ENCODE data around the gene DAP.

The DAP gene

GRCh38 chr5:10709409-10709808, 51.6 kb downstream of the DAP start:
- Histone ChIP-seq H3K27me3 (replicated peaks; ENCODE audit: control insufficient read depth, insufficient read depth, low read length) (no peaks in the 10 kb centered on the region), H3K4me3 (replicated peaks; ENCODE audit: low read depth, low read length) (no peak overlapping the region), H3K36me3 (ENCODE audit: control insufficient read depth, insufficient read depth, low read length) (peaks cover 5% of the 10 kb centered on the region)
- DNase-seq (ENCODE audit: extremely low read depth, insufficient read length), result no peak
- TF ChIP-seq, protein P1, sequence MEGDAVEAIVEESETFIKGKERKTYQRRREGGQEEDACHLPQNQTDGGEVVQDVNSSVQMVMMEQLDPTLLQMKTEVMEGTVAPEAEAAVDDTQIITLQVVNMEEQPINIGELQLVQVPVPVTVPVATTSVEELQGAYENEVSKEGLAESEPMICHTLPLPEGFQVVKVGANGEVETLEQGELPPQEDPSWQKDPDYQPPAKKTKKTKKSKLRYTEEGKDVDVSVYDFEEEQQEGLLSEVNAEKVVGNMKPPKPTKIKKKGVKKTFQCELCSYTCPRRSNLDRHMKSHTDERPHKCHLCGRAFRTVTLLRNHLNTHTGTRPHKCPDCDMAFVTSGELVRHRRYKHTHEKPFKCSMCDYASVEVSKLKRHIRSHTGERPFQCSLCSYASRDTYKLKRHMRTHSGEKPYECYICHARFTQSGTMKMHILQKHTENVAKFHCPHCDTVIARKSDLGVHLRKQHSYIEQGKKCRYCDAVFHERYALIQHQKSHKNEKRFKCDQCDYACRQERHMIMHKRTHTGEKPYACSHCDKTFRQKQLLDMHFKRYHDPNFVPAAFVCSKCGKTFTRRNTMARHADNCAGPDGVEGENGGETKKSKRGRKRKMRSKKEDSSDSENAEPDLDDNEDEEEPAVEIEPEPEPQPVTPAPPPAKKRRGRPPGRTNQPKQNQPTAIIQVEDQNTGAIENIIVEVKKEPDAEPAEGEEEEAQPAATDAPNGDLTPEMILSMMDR (IDR thresholded peaks at IDR 0.05; ENCODE audit: insufficient read depth, low read length, poor library complexity, severe bottlenecking), result no peak

DNA sequence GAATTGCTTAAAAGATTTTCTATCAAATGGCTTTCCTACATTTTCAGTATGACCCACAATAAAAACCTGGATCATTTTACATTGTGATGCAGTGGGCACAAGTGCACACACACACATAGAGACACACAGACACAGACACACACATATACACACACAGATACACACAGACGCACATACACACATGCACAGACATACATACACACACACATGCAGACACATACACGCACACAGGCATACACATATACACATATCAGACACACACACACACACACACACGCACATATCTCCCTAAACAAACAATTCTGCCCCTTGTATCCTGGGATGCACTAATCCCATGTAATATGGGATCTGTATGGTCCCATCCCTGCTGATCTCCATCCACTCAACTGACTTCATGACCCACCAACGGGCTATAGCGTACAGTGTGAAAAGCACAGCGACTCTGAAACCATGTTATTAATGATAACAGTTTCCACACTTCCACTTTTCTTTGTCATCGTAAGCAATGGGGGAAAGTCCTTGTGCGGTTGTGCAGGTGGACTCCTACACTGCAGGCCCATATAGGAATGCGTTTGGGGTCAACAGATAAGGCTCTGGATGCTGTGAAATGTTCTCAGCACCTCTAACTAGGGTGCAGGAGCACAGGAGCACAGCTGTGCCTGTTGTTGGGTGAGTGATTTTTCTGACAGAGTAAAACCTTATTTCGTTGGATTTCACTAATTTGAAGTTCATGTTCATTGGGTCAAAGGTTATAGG, 52.7 kb downstream of the DAP start:
- TF ChIP-seq, protein P1 (IDR thresholded peaks at IDR 0.05; ENCODE audit: insufficient read depth, low read length, poor library complexity, severe bottlenecking), result no peak
- Histone ChIP-seq H3K27me3 (replicated peaks; ENCODE audit: control insufficient read depth, insufficient read depth, low read length) (no peaks in the 10 kb centered on the region), H3K36me3 (ENCODE audit: control insufficient read depth, insufficient read depth, low read length) (peaks cover 3% of the 10 kb centered on the region), H3K4me3 (replicated peaks; ENCODE audit: low read depth, low read length) (no peak overlapping the region)
- no peak for DNase-seq (ENCODE audit: extremely low read depth, insufficient read length)

DNA sequence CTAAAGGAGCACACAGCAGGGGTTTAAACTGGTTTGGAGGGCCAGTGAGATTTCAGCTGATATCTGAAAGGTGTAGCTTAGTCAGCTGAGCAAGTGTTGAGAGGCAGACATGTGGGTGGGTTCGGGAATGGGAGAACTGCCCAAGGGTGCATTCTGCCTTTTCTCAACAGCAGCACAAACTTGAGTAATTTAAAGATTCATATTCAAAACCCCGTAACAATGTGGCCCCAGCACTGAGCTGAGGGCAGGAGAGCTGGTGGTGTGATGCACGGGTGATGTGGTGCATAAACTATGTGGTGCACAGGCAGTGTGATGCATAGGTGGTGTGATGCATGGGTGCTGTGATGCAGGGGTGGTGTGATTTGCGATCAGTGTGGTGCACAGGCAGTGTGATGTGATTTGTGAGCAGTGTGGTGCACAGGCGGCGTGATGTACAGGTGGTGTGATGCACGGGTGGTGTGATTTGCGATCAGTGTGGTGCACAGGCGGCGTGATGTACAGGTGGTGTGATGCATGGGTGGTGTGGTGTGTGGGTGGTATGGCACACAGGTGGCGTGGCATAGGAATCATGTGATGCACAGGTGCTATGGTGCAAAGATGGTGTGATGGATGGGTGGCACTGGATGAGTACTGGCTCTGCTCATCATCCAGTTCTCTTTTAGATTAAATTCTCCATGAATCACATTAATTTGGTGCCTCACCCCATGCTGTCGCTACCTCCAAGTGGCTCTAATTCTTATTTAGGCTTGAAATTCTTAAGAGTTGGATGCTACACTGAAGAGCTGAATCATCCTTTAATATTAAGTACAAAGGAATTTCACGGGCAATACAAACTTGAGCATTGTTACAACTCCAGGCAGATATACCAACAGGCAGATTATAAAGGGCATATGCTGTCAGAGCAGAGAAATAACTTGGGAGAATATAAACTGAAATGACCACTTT, 53.6 kb downstream of the DAP start:
- TF ChIP-seq, protein P1 (IDR thresholded peaks at IDR 0.05; ENCODE audit: insufficient read depth, low read length, poor library complexity, severe bottlenecking), result no peak
- Histone ChIP-seq H3K27me3 (replicated peaks; ENCODE audit: control insufficient read depth, insufficient read depth, low read length) (no peaks in the 10 kb centered on the region), H3K36me3 (ENCODE audit: control insufficient read depth, insufficient read depth, low read length) (peaks cover 3% of the 10 kb centered on the region), H3K4me3 (replicated peaks; ENCODE audit: low read depth, low read length) (no peak overlapping the region)
- DNase-seq (ENCODE audit: extremely low read depth, insufficient read length), result no peak

- Histone ChIP-seq H3K27me3 (replicated peaks; ENCODE audit: control insufficient read depth, insufficient read depth, low read length) (no peaks in the 10 kb centered on the region), H3K36me3 (ENCODE audit: control insufficient read depth, insufficient read depth, low read length) (peaks cover 4% of the 10 kb centered on the region), H3K4me3 (replicated peaks; ENCODE audit: low read depth, low read length) (no peak overlapping the region)
- no peak for DNase-seq (ENCODE audit: extremely low read depth, insufficient read length)
- TF ChIP-seq, protein P1 (IDR thresholded peaks at IDR 0.05; ENCODE audit: insufficient read depth, low read length, poor library complexity, severe bottlenecking), result no peak
Observed at GRCh38 chr5:10706326-10706725, 54.7 kb downstream of the DAP start.

DNA sequence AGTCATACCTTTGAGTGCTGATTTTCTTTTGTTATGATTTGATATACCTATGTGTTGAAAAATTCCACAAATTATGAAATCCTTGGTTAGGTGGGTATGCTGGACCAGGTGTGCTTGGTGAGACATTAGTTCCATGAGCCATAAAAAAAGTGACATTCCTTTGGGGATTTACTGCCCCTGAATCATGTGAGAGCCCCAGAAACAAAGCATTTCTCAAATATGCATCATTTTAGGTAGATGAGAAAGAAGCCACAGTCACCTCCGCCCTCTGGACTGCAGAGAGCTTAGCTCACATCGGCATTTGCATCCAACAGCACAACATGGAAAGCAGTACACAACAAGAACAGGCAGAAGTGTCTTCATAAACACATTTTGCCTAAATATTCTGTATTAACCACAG, 55.3 kb downstream of the DAP start:
- Histone ChIP-seq H3K36me3 (ENCODE audit: control insufficient read depth, insufficient read depth, low read length) (peaks cover 6% of the 10 kb centered on the region), H3K27me3 (replicated peaks; ENCODE audit: control insufficient read depth, insufficient read depth, low read length) (no peaks in the 10 kb centered on the region), H3K4me3 (replicated peaks; ENCODE audit: low read depth, low read length) (no peak overlapping the region)
- TF ChIP-seq, protein P1 (IDR thresholded peaks at IDR 0.05; ENCODE audit: insufficient read depth, low read length, poor library complexity, severe bottlenecking), result no peak
- no peak for DNase-seq (ENCODE audit: extremely low read depth, insufficient read length)
